Cardiac fibroblast (primary cell): Measurements from ENCODE around the gene R3HDM2.
"Not testable (repeated sequence)": the region's sequence is repeated elsewhere in the genome, so short reads cannot be mapped to it uniquely, and the experiment has no call there.

Experiments used
- DNase-seq, 2 donors: peaks; one replicate each; pipeline versions ENCODE4 v3.0.0 to v3.0.0-alpha.2; 2010; ENCODE audit warnings: low read depth in 2 of 2
- H3K4me3 ChIP-seq, 2 donors: replicated peaks in 1 of 2; 1 replicate in 1 of 2; 2 replicates in 1 of 2; pipeline ENCODE4 v1.5.1; 2011; ENCODE audit warnings: low read depth in 2 of 2, low read length in 2 of 2, mild to moderate bottlenecking in 2 of 2, moderate library complexity in 1 of 2
- CTCF ChIP-seq: IDR thresholded peaks from one replicate; pipeline ENCODE4 v1.5.1; 2011; ENCODE audit warnings: low read depth, mild to moderate bottlenecking, low read length, inconsistent platforms

R3HDM2 gene

DNA sequence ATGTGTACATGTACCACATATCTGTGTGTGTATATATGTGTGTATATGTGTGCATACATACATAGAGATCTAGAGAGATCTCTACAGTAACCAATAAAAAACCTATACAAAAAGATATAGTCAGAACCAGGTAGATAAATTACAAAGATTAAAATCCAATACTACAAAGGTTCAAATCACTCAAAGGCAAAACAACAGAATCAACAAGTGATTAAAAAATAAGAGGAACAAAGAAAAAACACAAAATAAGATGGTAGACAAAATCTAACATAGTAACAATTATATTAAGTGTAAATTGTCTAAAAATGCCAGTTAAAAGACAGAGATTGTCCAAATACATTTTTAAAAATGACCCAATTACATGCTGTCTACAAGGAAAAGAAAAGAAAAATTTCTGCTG is 83.6 kb downstream of the R3HDM2 start:
- TF ChIP-seq CTCF: no peak
- DNase-seq: no peak
- no peak overlapping the region for H3K4me3 ChIP-seq

DNA sequence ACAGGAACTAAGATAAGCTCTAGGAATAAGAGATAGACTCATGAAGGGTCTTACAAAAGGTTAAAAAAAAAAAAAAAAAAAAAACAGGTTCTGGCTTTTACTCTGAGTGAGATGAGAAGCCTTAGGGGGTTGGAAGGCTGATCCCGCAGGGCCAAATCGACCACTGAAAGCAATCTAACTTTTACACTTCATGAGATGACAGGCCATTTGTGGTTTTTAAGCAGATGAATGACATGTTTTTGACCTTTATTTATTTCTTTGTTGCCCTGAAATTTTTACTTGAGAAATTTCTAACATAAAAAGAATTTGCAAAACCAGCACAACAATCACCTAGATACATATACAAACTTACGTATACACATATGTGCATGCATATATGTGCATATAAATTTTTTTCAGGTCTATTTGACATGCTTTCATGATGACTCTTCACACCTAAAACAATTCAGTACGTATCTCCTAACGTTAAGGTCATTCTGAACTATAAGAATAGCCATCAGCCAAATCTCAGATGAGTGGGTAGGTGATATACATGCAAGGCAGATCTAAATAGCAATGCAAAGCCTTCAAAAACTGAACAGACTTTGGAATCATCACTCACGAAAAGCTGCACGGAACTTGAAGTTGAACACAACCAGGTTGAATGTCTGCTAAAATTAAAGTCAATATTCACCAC is 87.0 kb downstream of the R3HDM2 start:
- TF ChIP-seq CTCF: no peak
- H3K4me3 ChIP-seq: no peak overlapping the region
- no peak for DNase-seq

DNA sequence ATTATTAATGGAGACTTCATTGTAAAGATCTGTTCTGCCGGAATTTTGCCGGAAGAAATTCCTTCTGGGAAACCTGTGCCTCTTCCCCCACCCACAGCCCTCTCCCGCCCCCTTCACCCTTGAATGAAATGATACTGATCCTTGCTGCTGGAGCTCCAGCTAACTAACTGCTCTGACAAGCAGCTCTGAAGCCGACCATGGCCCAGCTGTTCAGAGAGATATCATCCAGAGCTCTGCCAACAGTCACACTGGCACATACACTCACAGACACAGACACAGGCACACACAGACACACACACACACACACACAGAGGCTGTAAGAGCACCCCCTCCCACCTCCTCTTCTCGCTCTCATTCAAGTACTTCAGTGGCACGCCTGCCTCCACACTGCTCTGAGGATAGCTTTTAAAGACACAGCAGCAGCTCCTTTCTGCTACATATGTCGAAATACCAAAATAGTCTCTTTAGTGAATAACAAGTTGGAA is 88.6 kb downstream of the R3HDM2 start:
- peak; percentile 50 to 84 for DNase-seq
- H3K4me3 ChIP-seq: no peak overlapping the region
- no peak for TF ChIP-seq CTCF

GRCh38 chr12:57341275-57341990 is 89.4 kb downstream of the R3HDM2 start:
- no peak for TF ChIP-seq CTCF
- peak in 1 of 2 donors; percentile 69 for DNase-seq
- no peak overlapping the region for H3K4me3 ChIP-seq

DNA sequence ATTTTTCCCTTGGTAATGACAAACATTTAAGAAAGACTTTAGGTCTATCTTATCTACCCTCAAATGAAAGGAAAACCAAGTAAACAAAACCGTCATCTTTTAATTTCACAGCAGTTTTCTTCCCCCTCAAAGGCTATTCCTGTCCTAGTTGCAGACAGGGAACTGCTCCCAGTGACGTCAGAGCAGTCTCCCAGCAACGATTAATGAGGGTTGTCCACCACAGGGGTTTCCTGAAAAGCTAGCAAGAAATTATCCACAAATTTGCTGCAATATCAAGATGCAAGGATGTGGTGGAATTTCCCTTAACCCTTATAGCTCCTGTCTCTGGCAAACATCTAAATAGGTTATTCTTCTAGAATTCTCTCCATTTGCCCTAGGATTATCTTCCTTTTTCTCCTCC is 90.7 kb downstream of the R3HDM2 start:
- peak; percentile 69 to 88 for DNase-seq
- no peak overlapping the region for H3K4me3 ChIP-seq
- TF ChIP-seq CTCF: no peak

DNA sequence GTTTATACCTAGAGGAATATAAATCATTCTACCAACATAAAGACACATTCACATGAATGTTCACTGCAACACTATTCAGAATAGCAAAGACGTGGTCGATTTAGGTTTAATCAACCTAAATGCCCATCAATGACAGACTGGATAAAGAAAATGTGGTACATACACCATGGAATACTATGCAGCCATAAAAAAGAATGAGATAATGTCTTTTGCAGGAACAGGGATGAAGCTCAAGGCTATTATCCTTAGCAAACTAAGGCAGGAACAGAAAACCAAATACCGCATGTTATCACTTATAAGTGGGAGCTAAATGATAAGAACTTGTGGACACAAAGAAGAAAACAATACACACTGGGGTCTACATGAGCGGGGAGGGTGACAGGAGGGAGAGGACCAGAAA is 94.5 kb downstream of the R3HDM2 start:
- DNase-seq, H3K4me3 ChIP-seq: not testable (repeated sequence)

- no peak for TF ChIP-seq CTCF
- no peak for DNase-seq
- no peak overlapping the region for H3K4me3 ChIP-seq
These were observed 96.6 kb downstream of the R3HDM2 start for GRCh38 chr12:57334219-57334618.
